Pancreas (tissue), 10 donors: ENCODE data around the gene ZIC2. TPM values are rescaled to one million over a fixed set of nuclear protein-coding genes. Genes with fewer than 3 reads are reported as not detected.

ENCODE experiments used
- ATAC-seq, 4 donors: fragments of 200-7000 bp; cut with Tn5 transposase; one replicate each; pipeline versions ENCODE4 v1.8.0 to v1.9.1; 2020; ENCODE audit warnings: mild to moderate bottlenecking in 4 of 4, moderate library complexity in 4 of 4
- DNase-seq, 6 donors: peaks; one replicate each; pipeline ENCODE4 v3.0.0-alpha.2; 2020
- FAIRE-seq: peaks from 2 replicates; lab custom pipeline; 2012; peaks lifted over from hg19 to GRCh38; lab: Jason Lieb, UNC
- H3K27ac ChIP-seq, 4 donors: fragments of 200-600 bp; sonication (generic); 1 replicate in 3 of 4; 2 replicates in 1 of 4; pipeline versions ENCODE4 v1.5.0 to v1.8.0; 2020
- H3K27me3 ChIP-seq, 4 donors: fragments of 200-600 bp; one replicate each; pipeline ENCODE4 v1.8.0; 2021
- H3K36me3 ChIP-seq, 3 donors: fragments of 200-600 bp; sonication (generic) in 1 of 3; one replicate each; pipeline versions ENCODE4 v1.5.0 to v1.8.0; 2020 to 2021
- H3K4me1 ChIP-seq, 3 donors: fragments of 200-600 bp; one replicate each; pipeline ENCODE4 v1.8.0; 2021
- H3K4me3 ChIP-seq, 4 donors: fragments of 200-600 bp; sonication (generic) in 2 of 4; one replicate each; pipeline versions ENCODE4 v1.5.0 to v1.8.0; 2020 to 2021
- H3K9me3 ChIP-seq, 4 donors: fragments of 200-600 bp; one replicate each; pipeline ENCODE4 v1.8.0; 2021
- WGBS, 2 donors: extraction: QIAGEN DNeasy Blood & Tissue Kit; methylation state at CpG; one replicate each; pipeline ENCODE4 v1.1.7; 2013; 5-methylcytosine and 5-hydroxymethylcytosine counted together
- intact Hi-C, 3 donors: fragments of 100-400 bp; cut with DNase I; formaldehyde crosslinking; loops; one replicate each; pipeline versions ENCODE4 v1.11.1 to v1.14.2; 2022
- polyA plus RNA-seq, 2 donors: library from polyadenylated mRNA; stranded (reverse); fragments of 200-250 nt; gene quantifications; one replicate each; pipeline ENCODE4 v1.2.3, GENCODE V29; 2013
- total RNA-seq, 6 donors: library from RNA; stranded (reverse); fragmentation: NEBNext Ultra II Directional in 4 of 6; extraction: Animal tissue kit (Norgen Biotek cat#: 25700) in 4 of 6; gene quantifications; one replicate each; pipeline versions ENCODE4 v1.2.1 to v1.2.4, GENCODE V29; 2021 to 2023
- TF ChIP-seq, protein P1 (sequence below), 4 donors: fragments of 200-600 bp; sonication (generic) in 3 of 4; IDR thresholded peaks; one replicate each; pipeline versions ENCODE4 v1.5.0 to v1.8.0; 2021; ENCODE audit warnings: antibody characterized with exemption in 4 of 4
- donor health status: healthy with polysubstance abuse.
- donor health status: DM: no; HTN: no; CAD: no; lungs with moderate emphysema.
- donor health status: DM: no; HTN: no; CAD: no.
- donor health status: control.
- donor health status: control.
- donor health status: Bipolar disorder and iron deficiency.
- donor health status: DM: yes; HTN: yes; CAD: no.
- donor health status: DM: no; HTN: no; CAD: no.
- donor health status: DM: no; HTN: no; CAD: no.
- donor health status: DM: yes; HTN: yes; CAD: no.

The ZIC2 gene
- total and polyA plus RNA-seq, 8 donors, result 0.47 TPM; not detected in 7

DNA sequence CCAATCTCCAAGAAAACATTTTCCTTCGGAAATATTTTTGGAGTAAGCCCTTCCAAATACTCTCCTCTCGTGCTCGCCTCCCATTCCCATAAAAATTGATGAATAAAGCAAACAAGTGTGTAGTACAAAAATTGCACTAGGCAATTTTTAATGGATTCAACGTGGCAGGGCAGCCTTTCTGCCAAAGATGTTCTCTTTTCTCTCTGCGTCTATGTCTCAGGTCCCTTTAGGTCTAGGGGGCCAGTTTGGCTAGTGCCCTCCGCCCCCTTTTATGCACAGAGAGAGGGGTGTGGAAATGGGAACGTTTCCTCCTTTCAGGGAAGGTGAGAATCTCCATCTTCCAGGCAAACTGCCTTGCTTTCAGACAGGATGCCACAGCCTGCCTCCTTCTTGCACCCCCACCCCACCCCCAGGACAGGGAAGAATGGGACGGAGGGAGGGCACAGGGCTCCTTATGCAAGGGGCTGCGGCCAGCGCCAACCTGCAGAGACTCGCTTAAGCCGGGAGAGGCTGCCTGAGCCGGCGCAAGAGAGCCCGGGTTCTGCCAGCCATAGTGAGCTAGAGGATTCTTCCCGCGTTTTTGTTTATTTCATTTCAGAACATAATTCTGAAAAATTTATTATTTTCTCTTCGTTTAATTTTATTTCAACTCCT is 2.7 kb upstream of the ZIC2 start:
- intact Hi-C loops, result no loop called here
- Histone ChIP-seq H3K27me3 (peaks cover 23 to 80% (median 42%) of the 10 kb centered on the region in 4 donors), H3K4me3 (no peak overlapping the region), H3K9me3 (no peaks in the 10 kb centered on the region), H3K4me1 (peaks cover 5 to 9% (median 7%) of the 10 kb centered on the region in 3 donors), H3K27ac (no peak overlapping the region), H3K36me3 (no peaks in the 10 kb centered on the region)
- ATAC-seq (no peak), FAIRE-seq (no peak), DNase-seq (no peak)
- WGBS, 2 donors, result 10 to 11% methylated on average over 18 of the region's 18 CpGs
- TF ChIP-seq, protein P1, sequence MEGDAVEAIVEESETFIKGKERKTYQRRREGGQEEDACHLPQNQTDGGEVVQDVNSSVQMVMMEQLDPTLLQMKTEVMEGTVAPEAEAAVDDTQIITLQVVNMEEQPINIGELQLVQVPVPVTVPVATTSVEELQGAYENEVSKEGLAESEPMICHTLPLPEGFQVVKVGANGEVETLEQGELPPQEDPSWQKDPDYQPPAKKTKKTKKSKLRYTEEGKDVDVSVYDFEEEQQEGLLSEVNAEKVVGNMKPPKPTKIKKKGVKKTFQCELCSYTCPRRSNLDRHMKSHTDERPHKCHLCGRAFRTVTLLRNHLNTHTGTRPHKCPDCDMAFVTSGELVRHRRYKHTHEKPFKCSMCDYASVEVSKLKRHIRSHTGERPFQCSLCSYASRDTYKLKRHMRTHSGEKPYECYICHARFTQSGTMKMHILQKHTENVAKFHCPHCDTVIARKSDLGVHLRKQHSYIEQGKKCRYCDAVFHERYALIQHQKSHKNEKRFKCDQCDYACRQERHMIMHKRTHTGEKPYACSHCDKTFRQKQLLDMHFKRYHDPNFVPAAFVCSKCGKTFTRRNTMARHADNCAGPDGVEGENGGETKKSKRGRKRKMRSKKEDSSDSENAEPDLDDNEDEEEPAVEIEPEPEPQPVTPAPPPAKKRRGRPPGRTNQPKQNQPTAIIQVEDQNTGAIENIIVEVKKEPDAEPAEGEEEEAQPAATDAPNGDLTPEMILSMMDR (IDR thresholded peaks at IDR 0.05), result no peak

DNA sequence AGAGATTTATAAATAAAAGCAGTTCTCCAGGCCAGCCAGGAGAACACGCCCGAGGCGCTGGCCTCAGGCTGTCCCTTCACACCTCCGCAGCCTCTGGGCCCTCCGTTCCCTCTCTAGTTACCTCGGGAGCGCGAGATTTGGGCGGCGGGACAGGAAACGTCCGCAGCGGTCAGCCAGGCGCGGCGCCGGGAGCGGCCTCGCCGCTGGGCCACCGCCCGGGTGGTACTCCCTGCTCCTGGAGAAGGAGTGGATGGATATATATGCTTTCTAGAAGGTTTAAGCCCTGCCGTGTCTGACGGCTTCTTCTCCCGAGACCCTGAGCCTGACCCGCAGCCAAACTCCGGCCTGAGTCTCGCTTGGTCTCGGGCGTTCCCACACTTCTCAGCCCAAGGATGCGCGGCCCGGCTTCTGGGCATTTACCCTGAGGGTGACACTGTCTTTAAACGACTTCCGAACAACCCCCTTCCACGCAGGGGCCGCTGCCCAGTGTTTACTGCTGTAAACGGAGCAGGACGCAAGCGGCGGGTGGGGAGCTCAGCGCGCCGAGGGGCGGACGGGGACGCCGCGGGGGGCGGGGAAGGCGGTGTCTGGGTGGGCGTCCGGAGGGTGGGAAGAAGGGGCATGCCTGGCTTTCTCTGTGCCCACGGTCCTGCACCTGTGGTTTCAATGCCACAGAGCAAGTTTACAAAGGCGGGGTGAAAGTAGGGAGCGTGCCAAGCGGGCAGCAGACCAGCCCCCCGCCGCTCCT is 2.0 kb upstream of the ZIC2 start:
- intact Hi-C loops, result no loop called here
- peak in 1 of 4 donors; percentile 5 for ATAC-seq
- TF ChIP-seq, protein P1 (IDR thresholded peaks at IDR 0.05), result no peak

DNA sequence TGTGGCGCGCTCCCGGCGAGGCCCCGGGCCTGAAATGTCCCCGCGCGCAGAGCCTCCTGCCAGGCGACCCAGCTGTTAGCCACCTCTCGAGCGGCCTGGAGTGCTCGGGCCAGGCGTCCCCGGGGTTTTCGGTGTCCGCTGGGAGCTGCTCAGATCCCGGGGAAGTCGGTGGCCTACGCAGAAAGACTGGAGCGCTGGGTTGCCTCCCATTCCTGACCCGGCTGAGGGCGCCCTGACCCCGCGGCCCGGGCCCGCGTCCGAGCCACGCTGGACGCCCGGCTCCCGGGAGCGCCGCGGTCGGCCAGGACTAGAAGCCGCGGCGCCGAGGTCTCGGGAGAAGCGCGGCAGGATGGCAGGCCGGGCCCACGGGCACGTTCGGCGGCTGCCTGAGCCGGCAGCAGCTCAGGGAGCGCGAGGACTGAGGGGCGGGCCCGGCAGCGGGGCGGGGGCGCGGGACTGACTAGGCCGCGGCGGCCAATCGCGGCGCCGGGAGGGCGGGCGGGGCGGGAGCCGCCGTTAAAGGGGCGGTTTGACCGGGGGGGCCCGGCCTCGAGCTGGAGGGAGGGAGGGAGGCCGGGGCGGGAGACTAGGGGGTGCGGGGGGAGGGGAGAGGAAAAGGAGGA is 1.3 kb upstream of the ZIC2 start:
- TF ChIP-seq, protein P1 (IDR thresholded peaks at IDR 0.05), result no peak
- peak; percentile 89 to 92 (median 91) for ATAC-seq
- intact Hi-C loops, result no loop called here

More for the DNA sequence above, 2.0 kb upstream of the ZIC2 start:
- H3K4me3 ChIP-seq, result peak overlapping the region; percentile 15 to 63 (median 34)
- DNase-seq (peak in 2 of 6 donors; percentile 66 to 77), FAIRE-seq (no peak)
- peaks cover 5 to 9% (median 7%) of the 10 kb centered on the region in 3 donors for H3K4me1 ChIP-seq
- no peaks in the 10 kb centered on the region for H3K9me3 ChIP-seq
- no peaks in the 10 kb centered on the region for H3K36me3 ChIP-seq
- H3K27me3 ChIP-seq, result peaks cover 21 to 80% (median 42%) of the 10 kb centered on the region in 4 donors
- WGBS, 2 donors, result 5 to 6% methylated on average over 56 to 59 of the region's 59 CpGs
- H3K27ac ChIP-seq, result no peak overlapping the region

DNA sequence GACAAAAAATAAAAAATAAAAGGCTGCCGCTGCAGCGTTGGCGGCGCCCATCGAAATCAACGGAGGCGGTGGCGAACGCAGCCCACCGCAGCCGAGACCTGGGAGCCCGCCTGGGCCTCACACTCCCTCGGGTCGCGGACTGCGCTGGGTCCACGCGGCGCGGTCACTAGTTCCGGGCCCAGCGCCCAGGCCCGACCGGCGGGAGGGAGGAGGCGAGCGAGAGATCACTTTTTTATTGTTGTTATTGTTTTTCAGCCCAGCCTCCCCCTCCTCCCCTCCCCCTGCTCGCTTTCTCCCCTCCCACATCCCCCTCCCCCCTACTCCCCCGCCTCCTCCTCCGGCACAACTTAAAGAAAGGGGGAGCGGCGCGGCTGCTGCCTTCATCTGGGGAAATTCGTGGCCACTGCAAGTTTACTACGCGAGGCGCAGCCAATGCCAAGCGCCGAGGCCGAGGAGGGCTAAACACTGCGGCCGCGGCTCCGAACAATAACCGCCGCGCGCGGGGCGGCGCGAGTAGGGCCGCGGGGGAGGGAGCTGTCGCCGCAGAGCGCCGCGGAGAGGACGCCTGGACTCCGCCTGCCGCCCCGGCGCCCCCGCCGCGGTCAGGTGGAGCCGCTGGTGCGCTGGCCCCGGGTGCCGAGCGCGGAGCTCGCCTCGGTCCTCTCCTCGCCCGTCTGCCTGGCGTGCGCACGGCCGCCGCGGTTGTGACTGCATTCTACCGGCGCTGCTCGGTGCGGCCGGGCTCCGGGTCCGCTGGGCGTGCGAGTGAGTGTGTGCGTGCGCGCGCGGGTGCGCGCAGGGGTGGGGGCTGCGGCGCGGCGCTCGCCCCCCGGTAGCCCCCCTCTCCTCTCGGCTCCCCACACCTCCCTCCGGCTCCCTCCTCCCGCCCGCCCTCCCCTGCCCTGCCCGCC is 505 bp upstream of the ZIC2 start:
- no peaks in the 10 kb centered on the region for H3K9me3 ChIP-seq
- peak; percentile 35 to 52 (median 41) for ATAC-seq
- H3K27me3 ChIP-seq, result peaks cover 14 to 76% (median 38%) of the 10 kb centered on the region in 4 donors
- TF ChIP-seq, protein P1 (IDR thresholded peaks at IDR 0.05), result no peak
- 2 to 3% methylated on average over 55 to 107 of the region's 110 CpGs for WGBS, 2 donors
- H3K27ac ChIP-seq, result no peak overlapping the region
- H3K36me3 ChIP-seq, result no peaks in the 10 kb centered on the region
- intact Hi-C loops, result no loop called here
- peak in 1 of 6 donors; percentile 71 for DNase-seq
- peak overlapping the region; percentile 15 to 63 (median 34) for H3K4me3 ChIP-seq
- peaks cover 5 to 9% (median 7%) of the 10 kb centered on the region in 3 donors for H3K4me1 ChIP-seq
- FAIRE-seq, result no peak

More for the DNA sequence above, 1.3 kb upstream of the ZIC2 start:
- Histone ChIP-seq H3K27ac (no peak overlapping the region), H3K4me1 (peaks cover 5 to 9% (median 7%) of the 10 kb centered on the region in 3 donors), H3K9me3 (no peaks in the 10 kb centered on the region), H3K36me3 (no peaks in the 10 kb centered on the region), H3K4me3 (peak overlapping the region; percentile 15 to 63 (median 34)), H3K27me3 (peaks cover 18 to 79% (median 38%) of the 10 kb centered on the region in 4 donors)
- no peak for FAIRE-seq
- 2% methylated on average over 44 to 76 of the region's 76 CpGs for WGBS, 2 donors
- DNase-seq, result peak; percentile 66 to 87 (median 72)
